ENCODE results near the gene FTCDNL1. TPM values are rescaled to one million over a fixed set of nuclear protein-coding genes. Genes with fewer than 3 reads are reported as not detected.

FTCDNL1 gene
- total RNA-seq, 2 experiments from 2014 or later, result 1.9 to 2.0 TPM

DNA sequence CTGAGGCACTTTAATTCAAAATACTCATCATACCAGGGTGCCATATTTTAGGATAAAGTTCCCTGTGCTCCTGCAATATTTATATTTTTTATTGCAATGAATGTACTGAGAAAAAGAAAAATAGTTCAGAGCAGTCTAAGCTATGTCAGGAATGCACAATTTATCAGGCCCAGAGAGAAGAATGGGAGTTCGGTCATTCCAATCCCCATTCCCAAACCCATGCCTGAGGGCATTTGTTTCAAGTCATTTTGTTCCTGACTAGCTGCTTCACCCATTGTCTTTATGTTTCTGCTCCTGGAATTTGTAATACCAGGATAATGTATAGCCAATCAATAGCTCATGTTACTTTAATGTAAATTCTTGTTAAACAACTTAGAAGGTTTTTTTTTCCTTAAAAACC is 24.4 kb upstream of the FTCDNL1 start:
- no peaks in the 10 kb centered on the region for H3K4me1 Mint-ChIP-seq (ENCODE audit: low read depth)
- POLR2A ChIA-PET, result no interaction called here
- no peak overlapping the region for H3K27ac Mint-ChIP-seq
- H3K27me3 Mint-ChIP-seq, result peaks cover 19% of the 10 kb centered on the region
- intact Hi-C loops (cut with micrococcal nuclease), result no loop called here
- peaks cover 5% of the 10 kb centered on the region for H3K36me3 Mint-ChIP-seq (ENCODE audit: low read depth)
- no peak for ATAC-seq
- CTCF ChIA-PET, result no interaction called here
- no peak overlapping the region for H3K4me3 Mint-ChIP-seq
- TF ChIP-seq, protein P1, sequence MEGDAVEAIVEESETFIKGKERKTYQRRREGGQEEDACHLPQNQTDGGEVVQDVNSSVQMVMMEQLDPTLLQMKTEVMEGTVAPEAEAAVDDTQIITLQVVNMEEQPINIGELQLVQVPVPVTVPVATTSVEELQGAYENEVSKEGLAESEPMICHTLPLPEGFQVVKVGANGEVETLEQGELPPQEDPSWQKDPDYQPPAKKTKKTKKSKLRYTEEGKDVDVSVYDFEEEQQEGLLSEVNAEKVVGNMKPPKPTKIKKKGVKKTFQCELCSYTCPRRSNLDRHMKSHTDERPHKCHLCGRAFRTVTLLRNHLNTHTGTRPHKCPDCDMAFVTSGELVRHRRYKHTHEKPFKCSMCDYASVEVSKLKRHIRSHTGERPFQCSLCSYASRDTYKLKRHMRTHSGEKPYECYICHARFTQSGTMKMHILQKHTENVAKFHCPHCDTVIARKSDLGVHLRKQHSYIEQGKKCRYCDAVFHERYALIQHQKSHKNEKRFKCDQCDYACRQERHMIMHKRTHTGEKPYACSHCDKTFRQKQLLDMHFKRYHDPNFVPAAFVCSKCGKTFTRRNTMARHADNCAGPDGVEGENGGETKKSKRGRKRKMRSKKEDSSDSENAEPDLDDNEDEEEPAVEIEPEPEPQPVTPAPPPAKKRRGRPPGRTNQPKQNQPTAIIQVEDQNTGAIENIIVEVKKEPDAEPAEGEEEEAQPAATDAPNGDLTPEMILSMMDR (IDR thresholded peaks at IDR 0.05), result no peak
- DNase-seq, result no peak
- peaks cover 14% of the 10 kb centered on the region for H3K9me3 Mint-ChIP-seq

DNA sequence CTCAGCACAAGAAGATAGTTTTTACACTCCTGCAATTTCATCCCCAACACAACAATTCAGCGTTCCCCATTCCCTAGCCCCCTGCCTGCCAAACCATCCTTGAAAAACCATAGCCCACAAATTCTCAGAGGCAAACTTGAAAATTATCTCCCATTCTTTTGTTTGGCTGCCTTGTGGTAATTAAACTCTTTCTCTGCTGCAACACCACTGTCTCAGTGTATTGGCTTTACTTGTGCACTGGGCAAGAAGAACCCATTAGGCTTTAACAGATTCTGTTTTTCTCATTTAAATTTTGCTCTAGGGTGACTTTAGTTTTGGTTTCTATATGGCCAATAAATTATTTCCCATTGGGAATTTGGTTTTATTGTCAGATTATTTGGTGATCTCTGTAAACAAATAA is 23.2 kb upstream of the FTCDNL1 start:
- CTCF ChIA-PET, result no interaction called here
- TF ChIP-seq, protein P1 (IDR thresholded peaks at IDR 0.05), result no peak

DNA sequence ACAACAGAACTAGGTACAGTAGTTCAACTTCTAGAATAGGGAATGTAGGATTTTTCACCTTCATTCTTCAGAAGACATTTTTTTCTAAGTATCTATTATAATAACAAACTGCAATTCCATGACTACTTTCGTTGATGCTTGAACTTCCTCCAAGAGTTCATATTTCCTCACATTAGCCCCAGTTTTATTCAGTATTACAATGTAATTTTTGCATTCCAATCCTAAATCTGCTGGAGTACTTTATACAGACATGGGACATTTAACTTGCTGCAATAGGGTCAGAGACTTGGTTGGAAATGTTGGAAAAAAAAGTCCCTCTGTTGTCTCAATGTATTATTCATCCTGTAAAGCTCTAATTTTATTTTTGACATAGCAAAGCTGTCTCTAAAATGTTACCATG is 19.6 kb upstream of the FTCDNL1 start:
- TF ChIP-seq, protein P1 (IDR thresholded peaks at IDR 0.05), result no peak
- Mint-ChIP-seq H3K4me3 (no peak overlapping the region), H3K27me3 (peaks cover 31% of the 10 kb centered on the region), H3K4me1 (ENCODE audit: low read depth) (no peaks in the 10 kb centered on the region), H3K27ac (no peak overlapping the region), H3K36me3 (ENCODE audit: low read depth) (peaks cover 5% of the 10 kb centered on the region), H3K9me3 (peaks cover 14% of the 10 kb centered on the region)
- ATAC-seq (no peak), DNase-seq (no peak)
- CTCF ChIA-PET, result interaction anchor here (1.0 kb wide), 2 partner anchors 9 to 20 kb away, joined by 3 to 5 read pairs; no protein-coding TSS in a partner anchor
- POLR2A ChIA-PET, result no interaction called here
- intact Hi-C loops (cut with micrococcal nuclease), result no loop called here

More for the DNA sequence above, 23.2 kb upstream of the FTCDNL1 start:
- no peak for ATAC-seq
- Mint-ChIP-seq H3K4me3 (no peak overlapping the region), H3K9me3 (peaks cover 14% of the 10 kb centered on the region), H3K27ac (no peak overlapping the region), H3K27me3 (peaks cover 23% of the 10 kb centered on the region), H3K4me1 (ENCODE audit: low read depth) (no peaks in the 10 kb centered on the region), H3K36me3 (ENCODE audit: low read depth) (peaks cover 5% of the 10 kb centered on the region)
- intact Hi-C loops (cut with micrococcal nuclease), result no loop called here
- DNase-seq, result no peak
- POLR2A ChIA-PET, result no interaction called here

DNA sequence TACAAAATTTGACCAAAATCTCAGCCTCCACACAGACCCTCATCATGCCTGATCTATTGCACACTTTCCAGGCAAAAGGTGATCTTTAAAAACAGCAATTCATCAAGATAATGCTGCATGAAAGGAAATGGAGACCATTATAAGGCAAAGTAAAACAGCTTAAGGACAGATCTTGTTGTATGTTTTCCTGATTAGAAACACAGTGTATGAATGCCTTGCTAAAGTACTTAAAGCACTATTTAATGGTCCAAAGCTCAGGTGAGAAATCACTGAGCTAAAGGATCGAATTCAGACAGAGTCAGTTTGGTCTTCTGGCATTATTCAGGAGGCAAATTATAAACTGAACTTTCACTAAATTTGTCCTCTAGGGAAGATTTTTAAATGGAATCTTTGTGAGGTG is 18.7 kb upstream of the FTCDNL1 start:
- intact Hi-C loops (cut with micrococcal nuclease), result no loop called here
- Mint-ChIP-seq H3K4me3 (no peak overlapping the region), H3K9me3 (peaks cover 9% of the 10 kb centered on the region), H3K36me3 (ENCODE audit: low read depth) (peaks cover 3% of the 10 kb centered on the region), H3K27ac (no peak overlapping the region), H3K4me1 (ENCODE audit: low read depth) (no peaks in the 10 kb centered on the region), H3K27me3 (peaks cover 27% of the 10 kb centered on the region)
- ChIA-PET CTCF (interaction anchor here (1.0 kb wide), 1 partner anchor 8 kb away, joined by 3 read pairs; no protein-coding TSS in a partner anchor), POLR2A (no interaction called here)
- ATAC-seq (no peak), DNase-seq (no peak)
- TF ChIP-seq, protein P1 (IDR thresholded peaks at IDR 0.05), result no peak

DNA sequence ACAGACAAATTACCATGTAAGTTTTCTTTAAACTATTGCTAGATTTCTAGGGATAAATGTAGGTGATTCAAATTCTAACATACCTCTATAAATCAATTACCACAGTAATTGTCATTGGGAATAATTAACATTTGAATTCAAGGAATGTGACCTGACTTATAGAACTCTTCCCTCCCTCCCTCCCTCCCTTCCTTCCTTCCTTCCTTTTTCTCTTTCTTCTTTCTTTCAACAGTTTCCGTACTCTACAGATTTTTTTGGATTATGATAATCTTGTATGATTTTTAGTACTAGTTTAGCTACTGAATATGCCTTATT is 18.2 kb upstream of the FTCDNL1 start:
- DNase-seq (no peak), ATAC-seq (no peak)
- Mint-ChIP-seq H3K27me3 (peaks cover 24% of the 10 kb centered on the region), H3K36me3 (ENCODE audit: low read depth) (peaks cover 3% of the 10 kb centered on the region), H3K4me3 (no peak overlapping the region), H3K27ac (no peak overlapping the region), H3K9me3 (peaks cover 4% of the 10 kb centered on the region), H3K4me1 (ENCODE audit: low read depth) (no peaks in the 10 kb centered on the region)
- intact Hi-C loops (cut with micrococcal nuclease), result no loop called here
- POLR2A ChIA-PET, result no interaction called here
- CTCF ChIA-PET, result no interaction called here
- TF ChIP-seq, protein P1 (IDR thresholded peaks at IDR 0.05), result no peak

All from activated CD8-positive, alpha-beta T cell treated with anti-CD3 and anti-CD28 coated beads for 36 hours (primary cell).